Ovary (tissue), 3 donors: ENCODE data around the gene GRID2.
"Not testable (repeated sequence)": the region's sequence is repeated elsewhere in the genome, so short reads cannot be mapped to it uniquely, and the experiment has no call there.

Source experiments
- EP300 ChIP-seq: sonication (generic); formaldehyde crosslinking; IDR thresholded peaks from one replicate; pipeline ENCODE4 v1.6.1; 2017; ENCODE audit warnings: antibody characterized with exemption
- POLR2A ChIP-seq: fragments of 450-650 bp; IDR thresholded peaks from one replicate; pipeline ENCODE4 v1.6.1; 2017; ENCODE audit warnings: antibody characterized with exemption, mild to moderate bottlenecking, moderate library complexity
- TF ChIP-seq, protein P1 (sequence below), 3 donors: fragments of 450-650 bp in 2 of 3; fragments of 200-600 bp in 1 of 3; IDR thresholded peaks; one replicate each; pipeline versions ENCODE4 v1.5.1 to v1.8.0; 2016 to 2022; ENCODE audit warnings: antibody characterized with exemption in 3 of 3, mild to moderate bottlenecking in 1 of 3
- donor health status: DM: no; HTN: no; CAD: no.

DNA sequence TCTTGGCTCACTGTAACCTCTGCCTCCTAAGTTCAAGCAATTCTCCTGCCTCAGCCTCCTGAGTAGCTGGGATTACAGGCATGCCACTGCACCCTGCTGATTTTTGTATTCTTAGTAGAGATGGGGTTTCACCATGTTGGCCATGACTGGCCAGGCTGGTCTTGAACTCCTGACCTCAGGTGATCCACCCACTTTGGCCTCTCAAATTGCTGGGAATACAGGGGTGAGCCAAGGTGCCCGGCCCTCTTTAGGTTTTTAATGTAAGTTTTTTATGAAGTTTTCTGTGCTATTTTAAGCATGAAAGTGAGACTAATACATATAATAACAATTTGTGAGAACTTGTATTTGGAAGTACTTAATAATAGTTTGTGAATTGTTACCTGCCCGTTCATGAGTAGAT, 148.6 kb downstream of the GRID2 start:
- TF ChIP-seq, protein P1, sequence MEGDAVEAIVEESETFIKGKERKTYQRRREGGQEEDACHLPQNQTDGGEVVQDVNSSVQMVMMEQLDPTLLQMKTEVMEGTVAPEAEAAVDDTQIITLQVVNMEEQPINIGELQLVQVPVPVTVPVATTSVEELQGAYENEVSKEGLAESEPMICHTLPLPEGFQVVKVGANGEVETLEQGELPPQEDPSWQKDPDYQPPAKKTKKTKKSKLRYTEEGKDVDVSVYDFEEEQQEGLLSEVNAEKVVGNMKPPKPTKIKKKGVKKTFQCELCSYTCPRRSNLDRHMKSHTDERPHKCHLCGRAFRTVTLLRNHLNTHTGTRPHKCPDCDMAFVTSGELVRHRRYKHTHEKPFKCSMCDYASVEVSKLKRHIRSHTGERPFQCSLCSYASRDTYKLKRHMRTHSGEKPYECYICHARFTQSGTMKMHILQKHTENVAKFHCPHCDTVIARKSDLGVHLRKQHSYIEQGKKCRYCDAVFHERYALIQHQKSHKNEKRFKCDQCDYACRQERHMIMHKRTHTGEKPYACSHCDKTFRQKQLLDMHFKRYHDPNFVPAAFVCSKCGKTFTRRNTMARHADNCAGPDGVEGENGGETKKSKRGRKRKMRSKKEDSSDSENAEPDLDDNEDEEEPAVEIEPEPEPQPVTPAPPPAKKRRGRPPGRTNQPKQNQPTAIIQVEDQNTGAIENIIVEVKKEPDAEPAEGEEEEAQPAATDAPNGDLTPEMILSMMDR (IDR thresholded peaks at IDR 0.05): not testable (repeated sequence)
- TF ChIP-seq EP300, POLR2A: not testable (repeated sequence)
